Activated T-cell treated with anti-CD3 and anti-CD28 coated beads for 4 hours (primary cell): ENCODE measurements around the gene CD36.
"Not testable (repeated sequence)": the region's sequence is repeated elsewhere in the genome, so short reads cannot be mapped to it uniquely, and the experiment has no call there.

ENCODE experiments used
- DNase-seq: peaks from one replicate; pipeline ENCODE4 v3.0.0-alpha.2; 2020

The CD36 gene

GRCh38 chr7:80659120-80660055 lies 20.9 kb downstream of the CD36 start:
- DNase-seq, result no peak

- no peak for DNase-seq
These were observed 22.5 kb downstream of the CD36 start for GRCh38 chr7:80660939-80661338.

GRCh38 chr7:80661729-80662128 lies 23.3 kb downstream of the CD36 start:
- no peak for DNase-seq

- no peak for DNase-seq
These were observed 23.8 kb downstream of the CD36 start for GRCh38 chr7:80662252-80662651.

- DNase-seq, result no peak
These were observed 27.1 kb downstream of the CD36 start for GRCh38 chr7:80665526-80665925.

GRCh38 chr7:80666376-80666775 lies 27.9 kb downstream of the CD36 start:
- no peak for DNase-seq

GRCh38 chr7:80669367-80669766 lies 30.9 kb downstream of the CD36 start:
- DNase-seq, result not testable (repeated sequence)

GRCh38 chr7:80671744-80672143 lies 33.3 kb downstream of the CD36 start:
- DNase-seq, result no peak

- no peak for DNase-seq
These were observed 36.6 kb downstream of the CD36 start for GRCh38 chr7:80675090-80675489.

- no peak for DNase-seq
These were observed 38.0 kb downstream of the CD36 start for GRCh38 chr7:80676404-80676803.

- DNase-seq, result no peak
These were observed 39.2 kb downstream of the CD36 start for GRCh38 chr7:80677629-80678028.

GRCh38 chr7:80678707-80679106 lies 40.3 kb downstream of the CD36 start:
- no peak for DNase-seq

GRCh38 chr7:80679921-80680907 lies 41.8 kb downstream of the CD36 start:
- DNase-seq, result no peak

GRCh38 chr7:80681272-80681885 lies 42.9 kb downstream of the CD36 start:
- no peak for DNase-seq

- no peak for DNase-seq
These were observed 44.3 kb downstream of the CD36 start for GRCh38 chr7:80682744-80683143.

GRCh38 chr7:80686576-80686975 lies 48.1 kb downstream of the CD36 start:
- DNase-seq, result no peak

GRCh38 chr7:80699045-80699638 lies 60.7 kb downstream of the CD36 start:
- no peak for DNase-seq

- no peak for DNase-seq
These were observed 61.3 kb downstream of the CD36 start for GRCh38 chr7:80699721-80700256.

- DNase-seq, result no peak
These were observed 64.8 kb downstream of the CD36 start for GRCh38 chr7:80703272-80703671.

GRCh38 chr7:80705130-80705781 lies 66.8 kb downstream of the CD36 start:
- no peak for DNase-seq

- no peak for DNase-seq
These were observed 68.9 kb downstream of the CD36 start for GRCh38 chr7:80707318-80707717.

- DNase-seq, result no peak
These were observed 69.7 kb downstream of the CD36 start for GRCh38 chr7:80708123-80708522.
